Measurements from ENCODE around the gene FLRT3.

GRCh38 chr20:14303651-14304050 is 33.8 kb downstream of the FLRT3 start:
- TF ChIP-seq CTCF (IDR thresholded peaks at IDR 0.05; ENCODE audit: low read depth, low read length, missing input control): no peak
- TF ChIP-seq REST (IDR thresholded peaks at IDR 0.05): no peak
- TF ChIP-seq TAF1 (conservative IDR thresholded peaks at IDR 0.05): no peak
- no peak for TF ChIP-seq MAX (IDR thresholded peaks at IDR 0.05)
- no peak for TF ChIP-seq ATF3 (IDR thresholded peaks at IDR 0.05)
- no peak for TF ChIP-seq JUND (IDR thresholded peaks at IDR 0.05)
- TF ChIP-seq RAD21 (IDR thresholded peaks at IDR 0.05): no peak
- TF ChIP-seq SP1 (IDR thresholded peaks at IDR 0.05): no peak
- TF ChIP-seq ZBTB33 (IDR thresholded peaks at IDR 0.05): no peak
- TF ChIP-seq NR2F2 (IDR thresholded peaks at IDR 0.05): no peak
- no peak for TF ChIP-seq EGR1 (IDR thresholded peaks at IDR 0.05; ENCODE audit: low read depth in 2 of 2)
- TF ChIP-seq GABPA (IDR thresholded peaks at IDR 0.05 in 1 of 2, conservative IDR thresholded peaks at IDR 0.05 in 1 of 2): no peak
- no peak for TF ChIP-seq HNF4G (IDR thresholded peaks at IDR 0.05)

Data from liver (tissue), 3 donors.